ENCODE measurements around the gene GRPEL1. TPM values are rescaled to one million over a fixed set of nuclear protein-coding genes. Genes with fewer than 3 reads are reported as not detected.

GRPEL1 gene
- total and polyA plus RNA-seq, 2 of the 13 experiments (the other 11 are each of a cell fraction or from before 2014, with no cell fraction given): 32.3 to 141 TPM

GRCh38 chr4:7101692-7102515, 34.0 kb upstream of the GRPEL1 start (continued):
- TF ChIP-seq, protein P1, sequence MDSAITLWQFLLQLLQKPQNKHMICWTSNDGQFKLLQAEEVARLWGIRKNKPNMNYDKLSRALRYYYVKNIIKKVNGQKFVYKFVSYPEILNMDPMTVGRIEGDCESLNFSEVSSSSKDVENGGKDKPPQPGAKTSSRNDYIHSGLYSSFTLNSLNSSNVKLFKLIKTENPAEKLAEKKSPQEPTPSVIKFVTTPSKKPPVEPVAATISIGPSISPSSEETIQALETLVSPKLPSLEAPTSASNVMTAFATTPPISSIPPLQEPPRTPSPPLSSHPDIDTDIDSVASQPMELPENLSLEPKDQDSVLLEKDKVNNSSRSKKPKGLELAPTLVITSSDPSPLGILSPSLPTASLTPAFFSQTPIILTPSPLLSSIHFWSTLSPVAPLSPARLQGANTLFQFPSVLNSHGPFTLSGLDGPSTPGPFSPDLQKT (CRISPR knock-in tag; IDR thresholded peaks at IDR 0.05; ENCODE audit: borderline replicate concordance): no peak
- TF ChIP-seq KLF12 (CRISPR knock-in tag; IDR thresholded peaks at IDR 0.05; ENCODE audit: borderline replicate concordance) (peak; percentile 68; the same call in 1 of the 2 replicates), ZBTB49 (CRISPR knock-in tag; IDR thresholded peaks at IDR 0.05; ENCODE audit: borderline replicate concordance) (no peak), DNMT1 (CRISPR knock-in tag; IDR thresholded peaks at IDR 0.05) (no peak), ZNF318 (CRISPR knock-in tag; IDR thresholded peaks at IDR 0.05) (0 out of 2 replicates have a peak, but pooled peaks have one; percentile 40), ATF7 (IDR thresholded peaks at IDR 0.05) (no peak), ATF7 (CRISPR knock-in tag; IDR thresholded peaks at IDR 0.05) (0 out of 2 replicates have a peak, but pooled peaks have one; percentile 42), ZSCAN12 (CRISPR knock-in tag; IDR thresholded peaks at IDR 0.05) (no peak), NR3C1 (CRISPR knock-in tag; IDR thresholded peaks at IDR 0.05) (no peak)
- TF ChIP-seq, protein P2, sequence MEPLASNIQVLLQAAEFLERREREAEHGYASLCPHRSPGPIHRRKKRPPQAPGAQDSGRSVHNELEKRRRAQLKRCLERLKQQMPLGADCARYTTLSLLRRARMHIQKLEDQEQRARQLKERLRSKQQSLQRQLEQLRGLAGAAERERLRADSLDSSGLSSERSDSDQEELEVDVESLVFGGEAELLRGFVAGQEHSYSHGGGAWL (CRISPR knock-in tag; IDR thresholded peaks at IDR 0.05): peak; percentile 59; the same call in 1 of the 2 replicates

All from HepG2 (cell line).